Measurements from ENCODE around the gene NR6A1. TPM values are rescaled to one million over a fixed set of nuclear protein-coding genes. Genes with fewer than 3 reads are reported as not detected.
A peak's percentile ranks its signal among the peaks of the same experiment; 100 is the strongest.

The NR6A1 gene
- total RNA-seq, 1 experiment from 2014 or later: 6.7 TPM

- no peak overlapping the region for H3K27ac Mint-ChIP-seq (ENCODE audit: unreplicated experiment)
Observed at GRCh38 chr9:124696101-124696500, 75.0 kb downstream of the NR6A1 start.

GRCh38 chr9:124695280-124695890 lies 75.7 kb downstream of the NR6A1 start:
- Mint-ChIP-seq H3K27me3 (ENCODE audit: unreplicated experiment) (no peaks in the 10 kb centered on the region), H3K4me1 (ENCODE audit: low read depth, unreplicated experiment) (peaks cover 23% of the 10 kb centered on the region), H3K36me3 (ENCODE audit: insufficient read depth, unreplicated experiment) (no peaks in the 10 kb centered on the region), H3K27ac (ENCODE audit: unreplicated experiment) (no peak overlapping the region), H3K4me3 (ENCODE audit: low read depth, unreplicated experiment) (no peak overlapping the region), H3K9me3 (ENCODE audit: low read depth, unreplicated experiment) (no peaks in the 10 kb centered on the region)
- DNase-seq: no peak
- CTCF ChIA-PET: no interaction called here
- intact Hi-C loops (cut with micrococcal nuclease; ENCODE audit: unreplicated experiment): no loop called here
- BruUV-seq (replicated peaks): no TSS peak
- TF ChIP-seq CTCF (IDR thresholded peaks at IDR 0.05; ENCODE audit: unreplicated experiment): no peak

More at GRCh38 chr9:124696101-124696500, 75.0 kb downstream of the NR6A1 start:
- no peaks in the 10 kb centered on the region for H3K27me3 Mint-ChIP-seq (ENCODE audit: unreplicated experiment)
- no TSS peak for BruUV-seq (replicated peaks)
- no peaks in the 10 kb centered on the region for H3K9me3 Mint-ChIP-seq (ENCODE audit: low read depth, unreplicated experiment)
- H3K4me3 Mint-ChIP-seq (ENCODE audit: low read depth, unreplicated experiment): no peak overlapping the region
- H3K36me3 Mint-ChIP-seq (ENCODE audit: insufficient read depth, unreplicated experiment): no peaks in the 10 kb centered on the region
- peaks cover 23% of the 10 kb centered on the region for H3K4me1 Mint-ChIP-seq (ENCODE audit: low read depth, unreplicated experiment)
- CTCF ChIA-PET: interaction anchor here (0.7 kb wide), 1 partner anchor 63 kb away, joined by 6 read pairs; no protein-coding TSS in a partner anchor
- DNase-seq: no peak
- no peak for TF ChIP-seq CTCF (IDR thresholded peaks at IDR 0.05; ENCODE audit: unreplicated experiment)
- intact Hi-C loops (cut with micrococcal nuclease; ENCODE audit: unreplicated experiment): no loop called here

- intact Hi-C loops (cut with micrococcal nuclease; ENCODE audit: unreplicated experiment): no loop called here
- Mint-ChIP-seq H3K27ac (ENCODE audit: unreplicated experiment) (peak overlapping the region; percentile 9), H3K9me3 (ENCODE audit: low read depth, unreplicated experiment) (no peaks in the 10 kb centered on the region), H3K36me3 (ENCODE audit: insufficient read depth, unreplicated experiment) (no peaks in the 10 kb centered on the region), H3K4me1 (ENCODE audit: low read depth, unreplicated experiment) (peaks cover 23% of the 10 kb centered on the region), H3K4me3 (ENCODE audit: low read depth, unreplicated experiment) (no peak overlapping the region), H3K27me3 (ENCODE audit: unreplicated experiment) (no peaks in the 10 kb centered on the region)
- CTCF ChIA-PET: no interaction called here
- BruUV-seq (replicated peaks): no TSS peak
- DNase-seq: no peak
- no peak for TF ChIP-seq CTCF (IDR thresholded peaks at IDR 0.05; ENCODE audit: unreplicated experiment)
Observed at GRCh38 chr9:124694414-124695279, 76.5 kb downstream of the NR6A1 start.

- CTCF ChIA-PET: no interaction called here
- H3K27ac Mint-ChIP-seq (ENCODE audit: unreplicated experiment): no peak overlapping the region
- H3K4me1 Mint-ChIP-seq (ENCODE audit: low read depth, unreplicated experiment): peaks cover 23% of the 10 kb centered on the region
- no peaks in the 10 kb centered on the region for H3K27me3 Mint-ChIP-seq (ENCODE audit: unreplicated experiment)
- no peaks in the 10 kb centered on the region for H3K9me3 Mint-ChIP-seq (ENCODE audit: low read depth, unreplicated experiment)
- no peak for TF ChIP-seq CTCF (IDR thresholded peaks at IDR 0.05; ENCODE audit: unreplicated experiment)
- intact Hi-C loops (cut with micrococcal nuclease; ENCODE audit: unreplicated experiment): no loop called here
- H3K4me3 Mint-ChIP-seq (ENCODE audit: low read depth, unreplicated experiment): no peak overlapping the region
- no peak for DNase-seq
- BruUV-seq (replicated peaks): no TSS peak
- no peaks in the 10 kb centered on the region for H3K36me3 Mint-ChIP-seq (ENCODE audit: insufficient read depth, unreplicated experiment)
Observed at GRCh38 chr9:124693403-124693802, 77.7 kb downstream of the NR6A1 start.

Data from Calu3 (cell line).